ENCODE results near the gene ANKRD31.
"Not testable (repeated sequence)": the region's sequence is repeated elsewhere in the genome, so short reads cannot be mapped to it uniquely, and the experiment has no call there.

The ANKRD31 gene

DNA sequence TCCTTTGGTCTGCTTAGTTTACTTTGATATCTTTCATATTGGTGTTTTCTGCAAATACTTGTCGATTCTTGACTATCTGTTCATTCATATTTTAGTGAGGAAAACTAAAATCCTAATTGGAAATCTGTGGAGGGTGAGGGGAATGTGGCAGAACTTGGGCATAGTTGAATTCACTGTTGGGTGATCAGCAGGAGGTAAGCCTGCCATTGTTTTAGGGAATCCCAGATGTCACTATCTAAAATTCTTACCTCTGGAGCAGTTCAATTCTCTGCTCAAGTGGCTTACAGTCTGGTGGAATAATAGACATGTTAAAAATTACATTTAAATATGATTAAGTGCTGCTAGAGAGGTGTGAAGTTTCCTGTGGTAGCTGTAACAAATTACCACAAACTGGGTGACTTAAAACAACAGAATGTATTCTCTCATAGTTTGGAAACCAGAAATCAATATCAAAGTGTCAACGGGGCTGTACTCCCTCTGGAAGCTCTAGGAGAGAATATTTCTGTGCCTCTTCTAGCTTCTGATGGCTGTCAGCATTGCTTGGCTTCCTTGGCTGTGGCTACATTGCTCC lies 94.0 kb downstream of the ANKRD31 start:
- no peak for DNase-seq (ENCODE audit: low read depth in 3 of 3)

DNA sequence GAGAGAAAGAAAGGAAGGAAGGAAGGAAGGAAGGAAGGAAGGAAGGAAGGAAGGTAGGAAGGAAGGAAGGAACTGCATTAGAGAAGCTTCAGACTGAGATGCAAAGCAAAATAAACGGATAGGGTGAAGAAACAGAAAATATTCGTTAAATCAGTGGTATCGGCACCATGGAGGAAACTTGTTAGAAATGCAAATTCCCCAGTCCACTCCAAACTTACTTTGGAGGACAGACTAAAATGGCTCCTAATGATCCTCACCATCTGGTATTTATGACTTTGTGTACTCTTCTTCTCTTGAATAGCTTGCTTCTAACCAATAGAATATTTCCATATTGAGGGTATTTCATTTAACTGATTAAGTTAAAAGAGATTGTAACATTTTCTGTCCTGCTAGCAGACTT lies 96.4 kb downstream of the ANKRD31 start:
- DNase-seq (ENCODE audit: low read depth in 3 of 3), result no peak

DNA sequence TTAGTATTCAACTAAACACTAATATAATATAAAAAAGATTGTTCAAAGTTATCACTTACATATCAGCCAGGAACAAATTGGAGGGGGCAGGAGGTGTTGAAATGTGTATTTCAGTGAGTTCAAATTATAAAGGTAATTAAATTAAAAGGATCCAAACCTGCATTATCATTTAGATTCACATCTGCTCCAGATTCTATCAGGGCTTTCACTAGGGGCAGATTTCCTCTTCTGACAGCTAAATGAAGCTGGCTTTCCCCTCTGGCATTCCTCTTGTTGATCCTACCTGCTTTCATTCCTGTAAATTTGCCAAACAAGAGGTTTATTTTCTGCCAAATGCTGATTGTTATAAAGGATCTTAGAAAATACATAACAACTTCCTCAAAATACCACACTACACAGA lies 98.0 kb downstream of the ANKRD31 start:
- DNase-seq (ENCODE audit: low read depth in 3 of 3), result no peak

DNA sequence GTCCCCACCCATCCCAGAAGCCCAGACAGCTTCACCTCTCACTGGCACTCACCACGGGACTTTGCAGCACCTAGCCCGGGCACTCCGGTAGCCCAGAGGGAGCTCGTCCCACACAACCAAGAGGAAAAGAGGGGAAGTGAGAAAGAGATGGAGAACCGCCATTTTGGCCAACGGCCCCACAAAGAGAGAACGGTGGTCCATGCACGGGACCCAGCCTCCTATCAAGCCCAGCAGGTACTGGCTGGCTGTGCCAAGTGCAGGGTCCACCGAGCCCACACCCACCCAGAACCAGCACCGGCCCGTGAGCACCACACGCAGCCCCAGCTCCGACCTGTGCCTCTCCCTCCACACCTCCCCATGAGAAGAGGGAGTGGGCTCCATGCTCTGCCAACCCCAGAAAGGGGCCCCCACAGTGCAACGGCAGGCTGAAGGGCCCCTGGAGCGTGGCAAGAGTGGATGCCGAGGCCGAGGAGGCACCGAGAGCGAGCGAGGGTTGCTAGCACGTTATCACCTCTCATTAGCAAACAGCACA lies 105.8 kb downstream of the ANKRD31 start:
- no peak for DNase-seq (ENCODE audit: low read depth in 3 of 3)

DNA sequence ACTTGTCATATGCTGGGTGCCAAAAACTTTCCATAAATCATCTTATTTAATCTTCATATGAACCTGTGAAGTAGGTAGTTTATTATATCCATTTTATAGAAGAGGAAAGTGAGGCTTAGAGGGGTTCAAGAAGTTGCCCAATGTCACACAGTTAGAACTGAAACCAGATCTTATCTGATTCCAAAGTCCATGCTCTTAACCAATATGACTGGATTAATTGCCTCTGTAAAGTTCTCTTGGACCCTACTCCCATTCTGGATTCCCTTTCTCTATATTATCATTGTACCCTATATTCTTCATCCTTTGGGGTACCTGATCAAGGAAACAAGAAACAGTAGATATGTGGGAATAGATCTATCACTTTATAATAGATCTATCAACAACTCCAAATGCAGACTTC lies 119.8 kb downstream of the ANKRD31 start:
- DNase-seq (ENCODE audit: low read depth in 3 of 3), result no peak

DNA sequence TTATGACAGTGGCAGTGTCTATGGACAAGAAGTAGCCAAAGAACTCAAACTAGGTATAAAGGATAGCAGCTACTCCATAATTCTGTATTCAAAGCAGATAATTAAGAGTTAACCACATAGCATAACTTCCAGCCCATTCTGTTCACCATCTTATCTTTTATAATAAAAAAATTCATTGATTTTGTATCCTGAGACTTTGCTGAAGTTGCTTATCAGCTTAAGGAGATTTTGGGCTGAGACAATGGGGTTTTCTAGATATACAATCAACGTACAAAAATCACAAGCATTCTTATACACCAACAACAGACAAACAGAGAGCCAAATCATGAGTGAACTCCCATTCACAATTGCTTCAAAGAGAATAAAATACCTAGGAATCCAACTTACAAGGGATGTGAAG lies 122.4 kb downstream of the ANKRD31 start:
- DNase-seq (ENCODE audit: low read depth in 3 of 3), result not testable (repeated sequence)

DNA sequence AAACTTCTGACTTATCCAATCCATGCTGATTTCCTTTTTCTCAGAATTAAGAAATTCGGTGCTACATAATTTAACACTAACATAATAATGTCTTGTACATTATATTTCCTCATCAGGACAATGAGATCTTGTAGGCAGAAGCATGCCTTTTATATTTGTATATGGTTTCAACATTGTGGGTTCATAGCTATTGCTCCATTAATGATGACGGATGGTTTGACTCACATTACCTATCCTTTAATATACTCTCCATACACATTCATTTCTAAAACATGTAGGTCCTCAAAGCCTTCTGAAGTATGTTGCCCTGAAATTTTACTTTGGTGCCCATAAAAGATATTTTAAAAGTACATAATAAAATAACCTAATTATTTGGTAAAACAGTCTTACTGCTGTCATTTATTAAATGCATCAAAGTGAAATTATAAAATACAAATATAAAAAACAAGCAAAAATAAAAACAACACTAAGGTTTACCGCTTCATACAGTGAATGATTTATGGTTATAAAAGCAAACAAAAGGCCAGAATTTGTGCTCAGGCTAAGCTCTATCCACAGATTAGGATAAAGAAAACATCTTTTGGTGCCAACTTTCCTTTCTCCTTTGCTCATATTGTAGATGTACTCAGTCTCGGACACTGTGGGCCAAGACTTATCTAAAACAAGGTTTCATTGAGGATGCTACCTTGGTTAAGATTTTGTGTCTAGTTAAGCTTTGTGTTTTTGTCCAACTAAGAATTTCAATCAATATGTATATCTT lies 123.1 kb downstream of the ANKRD31 start:
- no peak for DNase-seq (ENCODE audit: low read depth in 3 of 3)

DNA sequence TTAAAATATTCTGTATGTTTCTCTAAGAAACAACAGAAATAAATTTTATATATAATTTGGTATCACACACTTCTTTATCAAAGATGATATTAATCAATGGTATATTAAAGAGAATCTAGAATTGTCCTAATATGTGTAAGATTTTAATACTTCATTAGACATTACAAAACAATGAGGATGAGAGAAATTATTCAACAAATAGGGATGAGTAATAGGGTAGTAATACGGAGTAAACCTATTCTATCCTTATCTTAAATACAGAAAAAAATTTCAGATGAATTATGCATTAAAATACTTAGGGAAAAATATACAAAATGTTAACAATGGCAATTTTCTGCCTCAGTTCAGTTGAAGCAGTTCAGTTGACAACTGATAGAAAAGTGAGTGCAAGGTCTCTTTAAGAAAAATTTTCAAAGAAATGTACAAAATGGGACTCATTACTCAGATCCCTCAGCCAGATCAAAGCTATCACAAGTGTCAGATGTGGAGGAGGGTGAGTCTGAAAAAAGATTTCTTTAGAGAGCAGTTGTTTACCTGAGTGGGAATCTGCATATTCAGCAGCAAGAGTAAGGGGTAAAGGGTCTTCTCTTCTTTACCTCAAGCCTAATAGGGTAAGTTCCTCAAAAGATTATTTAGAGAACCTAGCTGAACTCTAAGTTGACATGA lies 127.6 kb downstream of the ANKRD31 start:
- no peak for DNase-seq (ENCODE audit: low read depth in 3 of 3)

DNA sequence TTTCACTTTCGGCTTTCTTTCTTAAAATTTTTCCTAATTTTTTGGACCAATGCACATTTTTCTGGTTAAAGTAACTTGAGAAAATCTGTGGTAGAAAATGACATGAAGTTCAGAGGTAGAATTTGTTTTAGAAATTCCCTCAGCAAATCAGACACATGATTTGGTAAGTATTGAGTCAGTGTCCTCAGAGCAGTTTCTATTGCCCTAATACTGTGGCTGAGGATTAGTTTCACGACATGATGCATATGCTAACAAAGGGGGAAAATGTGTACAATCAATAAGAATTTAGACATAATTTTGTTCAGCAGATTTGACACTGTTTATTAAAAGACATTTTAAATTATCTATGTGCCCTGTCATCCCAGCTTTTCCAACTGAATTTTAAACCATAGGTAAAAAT lies 128.2 kb downstream of the ANKRD31 start:
- DNase-seq (ENCODE audit: low read depth in 3 of 3), result no peak

DNA sequence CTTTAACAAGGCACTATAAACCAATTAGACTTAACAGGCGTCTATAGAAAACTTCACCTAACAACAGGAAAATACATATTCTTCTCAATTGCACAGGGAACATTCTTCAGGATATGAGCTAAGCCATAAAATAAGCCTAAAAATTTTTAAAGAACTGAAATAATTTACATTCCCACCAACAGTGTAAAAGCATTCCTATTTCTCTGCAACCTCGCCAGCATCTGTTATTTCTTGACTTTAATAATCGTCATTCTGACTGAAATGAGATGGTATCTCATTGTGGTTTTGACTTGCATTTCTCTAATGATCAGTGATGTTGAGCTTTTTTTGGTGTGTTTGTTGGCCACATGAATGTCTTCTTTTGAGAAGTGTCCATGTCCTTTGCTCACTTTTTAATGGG lies 140.7 kb downstream of the ANKRD31 start:
- not testable (repeated sequence) for DNase-seq (ENCODE audit: low read depth in 3 of 3)

DNA sequence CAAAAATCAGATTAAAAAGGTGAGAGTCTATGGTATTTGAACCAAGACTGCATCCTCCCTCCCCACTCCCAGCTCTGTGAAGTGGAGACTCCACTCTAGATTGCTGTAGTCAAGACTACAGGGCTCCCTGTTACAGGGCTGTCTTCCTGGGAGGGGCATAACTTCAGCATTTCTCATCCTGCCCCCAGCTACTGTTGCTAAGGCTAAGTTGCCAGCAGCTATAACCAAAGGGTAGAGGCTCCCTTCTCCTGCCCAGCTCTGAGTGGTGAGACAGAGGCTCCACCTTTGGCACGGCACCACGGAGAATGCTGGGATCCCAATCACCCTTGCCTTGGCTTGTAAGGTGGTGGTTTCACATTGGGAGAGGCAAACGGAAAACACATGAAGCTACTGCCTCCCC lies 145.1 kb downstream of the ANKRD31 start:
- DNase-seq (ENCODE audit: low read depth in 3 of 3), result no peak

DNA sequence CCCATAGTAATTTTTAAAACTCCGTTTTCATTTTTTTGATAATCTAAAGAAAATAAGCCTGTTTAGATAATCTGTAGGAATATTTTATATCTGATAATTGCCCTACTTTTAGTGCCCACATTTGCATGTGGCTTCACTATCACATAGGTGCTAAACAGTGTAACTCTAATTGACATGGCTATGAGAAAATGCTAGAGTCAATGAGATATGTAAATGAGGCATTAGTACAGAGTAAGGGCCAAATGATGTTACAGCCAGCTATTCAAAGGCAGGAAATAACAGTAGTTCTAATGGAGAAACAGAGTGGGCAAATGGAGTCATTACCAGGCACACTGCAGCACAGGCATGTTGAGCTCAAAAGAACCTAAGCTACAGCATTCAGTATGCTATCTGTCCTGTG lies 147.0 kb downstream of the ANKRD31 start:
- no peak for DNase-seq (ENCODE audit: low read depth in 3 of 3)

DNA sequence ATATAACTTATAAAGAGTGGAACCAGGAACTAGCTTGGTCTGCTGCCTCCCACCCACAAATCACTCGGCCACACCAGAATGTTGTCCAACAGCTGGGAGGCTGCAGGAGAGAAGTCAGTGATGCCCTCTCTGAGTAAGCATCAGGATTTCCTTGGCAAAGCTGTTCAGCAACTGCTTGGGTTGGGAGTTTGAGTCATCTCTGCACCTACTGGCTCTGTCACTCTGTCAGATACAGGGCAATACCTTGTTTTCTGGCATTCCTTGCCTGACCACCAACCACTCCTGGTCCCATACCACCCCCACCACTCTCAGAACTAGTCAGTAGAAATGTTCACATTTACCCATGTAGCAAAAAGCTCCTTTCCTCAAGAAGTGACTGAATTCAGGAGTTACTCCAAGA lies 147.5 kb downstream of the ANKRD31 start:
- no peak for DNase-seq (ENCODE audit: low read depth in 3 of 3)

DNA sequence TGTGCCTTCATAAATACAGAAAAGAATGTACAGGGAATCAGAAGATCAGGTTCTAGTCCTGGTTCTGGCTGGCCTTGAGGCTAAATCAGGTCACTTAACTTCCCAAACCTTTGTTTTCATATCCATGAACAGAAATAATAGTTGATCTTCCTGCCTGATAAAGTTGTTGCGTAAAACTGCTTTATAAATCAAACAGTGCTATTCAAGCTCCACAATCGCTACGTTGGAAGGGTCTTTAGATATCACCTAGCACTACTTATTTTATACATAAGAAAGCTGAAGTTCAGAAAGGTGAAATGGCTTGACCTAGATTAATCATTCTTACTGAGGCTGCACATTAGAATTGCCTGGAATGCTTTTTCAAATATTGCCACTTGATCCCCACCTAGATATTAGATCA lies 148.0 kb downstream of the ANKRD31 start:
- no peak for DNase-seq (ENCODE audit: low read depth in 3 of 3)

DNA sequence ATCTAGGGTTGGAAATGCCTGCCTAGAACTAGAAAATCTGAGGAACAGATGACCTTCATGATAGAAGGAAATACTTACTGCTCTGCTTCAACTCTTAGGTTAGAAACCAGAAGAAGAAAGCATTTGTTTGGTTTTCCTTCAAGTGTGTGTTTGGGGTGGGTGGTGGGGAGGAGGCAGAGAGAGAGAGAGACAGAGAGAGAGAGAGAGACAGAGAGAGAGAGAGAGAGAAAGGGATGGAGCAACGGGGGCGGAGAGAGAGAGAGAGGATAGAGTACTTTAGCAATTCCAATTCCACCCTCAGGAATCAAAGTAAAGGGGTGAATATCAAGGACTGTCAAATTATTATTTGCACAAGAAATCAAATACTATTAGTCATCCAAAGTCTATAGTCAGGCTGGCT lies 155.2 kb downstream of the ANKRD31 start:
- no peak for DNase-seq (ENCODE audit: low read depth in 3 of 3)

DNA sequence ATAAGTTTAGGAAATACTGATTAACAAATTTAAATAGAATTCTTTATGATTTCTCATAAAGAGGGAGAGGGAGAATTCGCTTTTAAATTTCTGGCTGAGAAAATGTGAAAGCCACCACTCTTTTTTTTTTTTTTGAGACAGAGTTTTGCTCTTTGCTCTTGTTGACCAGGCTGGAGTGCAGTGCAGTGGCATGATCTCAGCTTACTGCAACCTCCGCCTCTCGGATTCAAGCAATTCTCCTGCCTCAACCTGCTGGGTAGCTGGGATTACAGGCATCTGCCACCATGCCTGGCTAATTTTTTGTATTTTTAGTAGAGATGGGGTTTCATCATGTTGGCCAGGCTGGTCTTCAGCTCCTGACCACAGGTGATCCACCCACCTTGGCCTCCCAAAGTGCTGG lies 157.3 kb downstream of the ANKRD31 start:
- not testable (repeated sequence) for DNase-seq (ENCODE audit: low read depth in 3 of 3)

DNA sequence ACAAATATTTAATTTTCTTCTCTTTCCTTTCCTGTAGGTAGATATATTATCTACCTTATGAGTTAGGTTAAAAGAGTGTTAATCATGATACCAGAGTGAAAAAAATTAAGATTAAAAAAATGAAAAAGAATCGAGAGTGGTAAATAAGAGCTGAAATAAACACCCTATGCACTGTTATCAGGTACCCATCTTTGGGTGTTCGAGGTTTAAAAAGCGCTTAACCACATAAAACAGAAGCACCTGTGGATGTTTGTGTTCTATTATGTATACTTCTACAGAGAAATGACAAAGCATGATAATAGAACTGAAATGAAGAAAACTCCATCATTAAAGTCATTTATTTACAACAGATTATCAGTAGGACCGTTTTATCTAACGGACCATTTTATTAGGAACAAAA lies 158.7 kb downstream of the ANKRD31 start:
- no peak for DNase-seq (ENCODE audit: low read depth in 3 of 3)

DNA sequence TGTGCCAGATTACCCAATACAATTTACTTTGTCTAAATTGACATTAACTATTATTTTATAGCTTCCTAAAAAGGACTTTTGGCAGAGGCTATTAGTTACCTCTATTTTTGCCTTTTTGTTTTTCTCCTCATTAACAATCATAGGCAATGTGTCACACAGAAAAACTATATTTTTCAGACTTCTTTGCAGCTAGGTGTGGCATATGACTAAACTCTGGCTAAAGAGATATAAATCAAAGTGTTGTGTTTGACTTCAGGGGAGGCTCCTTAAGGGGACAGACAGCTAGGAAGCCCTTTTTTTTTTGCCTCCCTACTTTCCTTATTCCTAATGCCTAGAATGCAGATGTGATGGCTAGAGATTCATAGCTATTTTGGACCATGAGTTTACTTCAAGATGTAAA lies 164.6 kb downstream of the ANKRD31 start:
- DNase-seq (ENCODE audit: low read depth in 3 of 3), result no peak

DNA sequence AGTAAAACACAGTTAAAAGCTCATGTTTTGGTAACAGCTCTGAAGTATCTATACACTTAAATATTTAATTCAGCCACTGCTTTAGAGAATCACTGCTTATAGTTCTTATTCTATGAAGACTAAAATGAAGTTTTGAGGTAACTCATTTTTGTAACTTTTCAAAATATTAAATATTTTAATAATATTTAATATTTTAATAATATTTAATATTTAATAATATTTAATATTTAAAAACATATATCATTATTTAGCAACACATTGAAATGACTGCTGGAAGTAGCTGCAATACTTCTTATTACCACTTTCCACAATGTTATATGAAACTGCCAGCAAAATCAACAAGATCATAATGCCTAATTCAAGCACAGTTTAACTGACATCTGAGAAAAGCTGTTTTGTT lies 165.6 kb downstream of the ANKRD31 start:
- DNase-seq (ENCODE audit: low read depth in 3 of 3), result no peak

DNA sequence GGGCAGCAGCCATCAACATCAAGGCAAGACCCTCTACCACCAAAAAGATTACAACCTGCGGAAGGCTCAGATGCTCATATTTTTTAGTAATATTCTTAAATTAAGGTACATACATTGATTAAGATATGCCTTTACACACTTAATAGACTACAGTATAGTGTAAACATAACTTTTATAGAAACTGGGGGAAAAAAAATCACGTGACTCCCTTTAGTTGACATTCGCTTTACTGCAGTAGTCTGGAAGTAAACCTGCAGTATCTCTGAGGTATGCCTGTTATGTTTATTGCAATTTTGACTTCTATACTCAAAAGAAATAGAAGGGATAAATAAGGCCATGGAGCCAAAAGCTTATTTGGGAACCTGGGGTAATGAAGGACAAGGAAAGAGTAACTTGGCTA lies 169.2 kb downstream of the ANKRD31 start:
- DNase-seq (ENCODE audit: low read depth in 3 of 3), result no peak

DNA sequence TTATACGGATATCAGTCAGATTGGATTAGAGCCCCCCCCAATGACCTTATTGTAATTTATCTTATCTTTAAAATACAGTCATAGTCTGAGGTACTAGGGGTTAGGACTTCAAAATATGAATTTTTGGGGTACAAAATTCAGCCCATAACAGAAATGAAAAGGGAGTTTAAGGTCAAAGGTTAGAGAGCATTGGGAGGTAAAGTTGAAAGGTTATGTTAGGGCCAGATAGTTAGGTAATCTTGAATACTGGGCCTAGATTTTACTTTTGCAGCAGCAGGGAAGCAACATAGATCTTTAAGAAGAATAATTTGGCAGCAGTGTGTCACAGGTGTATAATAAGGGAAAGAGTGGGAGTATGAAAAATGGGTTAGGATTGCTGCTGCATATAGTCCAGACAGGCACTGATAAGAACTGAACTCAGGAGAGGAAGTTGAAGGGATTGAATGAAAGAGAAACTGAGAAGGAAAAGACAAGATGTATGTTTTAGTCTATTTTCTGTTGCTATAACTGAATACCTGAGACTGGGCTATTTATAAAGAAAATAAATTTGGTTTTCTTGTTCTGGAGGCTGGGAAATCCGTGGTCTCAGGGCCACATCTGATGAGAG lies 173.7 kb downstream of the ANKRD31 start:
- no peak for DNase-seq (ENCODE audit: low read depth in 3 of 3)

DNA sequence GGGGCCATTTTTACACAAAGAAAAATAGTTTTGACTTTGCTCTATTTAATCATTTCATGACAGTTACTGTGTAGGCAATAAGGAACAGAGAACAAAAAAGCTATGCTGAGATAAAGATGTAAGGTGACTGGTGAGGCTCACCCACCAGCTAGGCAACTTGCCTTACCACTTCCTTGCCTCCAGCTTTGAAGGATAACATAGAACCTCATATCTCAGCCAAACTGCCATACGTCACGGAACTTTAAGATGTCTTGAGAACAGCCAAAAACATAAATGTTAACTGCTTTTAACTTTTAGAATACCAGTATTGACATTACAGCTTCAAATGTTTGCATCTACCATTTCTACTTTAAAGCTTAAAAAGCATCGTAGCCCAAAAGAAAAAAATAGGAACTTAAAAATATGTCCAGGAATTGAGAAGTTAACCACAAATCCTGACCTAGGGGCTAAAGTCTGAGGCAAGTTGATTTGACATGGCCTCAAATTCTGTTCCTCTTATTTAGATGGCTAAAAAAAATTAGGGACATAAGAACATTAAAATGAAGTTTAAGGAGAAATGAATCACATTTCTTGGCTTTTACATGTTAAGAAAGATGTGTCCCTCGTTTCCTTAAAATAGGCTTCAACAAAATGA lies 176.6 kb downstream of the ANKRD31 start:
- no peak for DNase-seq (ENCODE audit: low read depth in 3 of 3)

All from stimulated activated CD4-positive, alpha-beta T cell treated with anti-CD3 and anti-CD28 coated beads, TNF-alpha, amount 100 ng/mL, for 4 hours (primary cell).